Mesenteric fat pad (tissue), 1 donor: ENCODE measurements around the gene UBE2R2. TPM values are rescaled to one million over a fixed set of nuclear protein-coding genes. Genes with fewer than 3 reads are reported as not detected.
A peak's percentile ranks its signal among the peaks of the same experiment; 100 is the strongest.
"Not testable (repeated sequence)": the region's sequence is repeated elsewhere in the genome, so short reads cannot be mapped to it uniquely, and the experiment has no call there.

Source experiments
- DNase-seq: peaks from one replicate; pipeline ENCODE4 v3.0.0-alpha.2; 2020; ENCODE audit warnings: low spot score
- total RNA-seq: library from RNA; stranded (reverse); fragmentation: NEBNext Ultra II Directional; extraction: Animal tissue kit (Norgen Biotek cat#: 25700); gene quantifications from one replicate; pipeline ENCODE4 v1.2.1, GENCODE V29; 2021
- donor health status: DM: yes; HTN: yes; CAD: no.

The UBE2R2 gene
- total RNA-seq, 1 donor from 2014 or later: 43.6 TPM

- peak; percentile 26 for DNase-seq
Observed at GRCh38 chr9:33837138-33837537, 20.2 kb downstream of the UBE2R2 start.

GRCh38 chr9:33840381-33840780, 23.4 kb downstream of the UBE2R2 start:
- DNase-seq: no peak

- DNase-seq: peak; percentile 20
Observed at GRCh38 chr9:33843312-33843961, 26.5 kb downstream of the UBE2R2 start.

GRCh38 chr9:33846231-33846630, 29.3 kb downstream of the UBE2R2 start:
- no peak for DNase-seq

- DNase-seq: peak; percentile 30
Observed at GRCh38 chr9:33847894-33848205, 30.9 kb downstream of the UBE2R2 start.

GRCh38 chr9:33850267-33850629, 33.3 kb downstream of the UBE2R2 start:
- DNase-seq: no peak

- DNase-seq: no peak
Observed at GRCh38 chr9:33850677-33851076, 33.7 kb downstream of the UBE2R2 start.

- no peak for DNase-seq
Observed at GRCh38 chr9:33851301-33851700, 34.3 kb downstream of the UBE2R2 start.

GRCh38 chr9:33852216-33852826, 35.4 kb downstream of the UBE2R2 start:
- DNase-seq: peak; percentile 76

GRCh38 chr9:33856247-33856646, 39.3 kb downstream of the UBE2R2 start:
- no peak for DNase-seq

- DNase-seq: no peak
Observed at GRCh38 chr9:33858423-33858822, 41.5 kb downstream of the UBE2R2 start.

- no peak for DNase-seq
Observed at GRCh38 chr9:33860200-33860871, 43.4 kb downstream of the UBE2R2 start.

- DNase-seq: no peak
Observed at GRCh38 chr9:33861917-33862453, 45.0 kb downstream of the UBE2R2 start.

- DNase-seq: not testable (repeated sequence)
Observed at GRCh38 chr9:33863027-33863426, 46.1 kb downstream of the UBE2R2 start.

- DNase-seq: no peak
Observed at GRCh38 chr9:33867747-33868439, 50.9 kb downstream of the UBE2R2 start.

- DNase-seq: no peak
Observed at GRCh38 chr9:33868440-33868973, 51.5 kb downstream of the UBE2R2 start.

GRCh38 chr9:33869243-33869642, 52.3 kb downstream of the UBE2R2 start:
- DNase-seq: not testable (repeated sequence)

- no peak for DNase-seq
Observed at GRCh38 chr9:33877727-33878489, 60.9 kb downstream of the UBE2R2 start.

GRCh38 chr9:33878691-33879366, 61.9 kb downstream of the UBE2R2 start:
- DNase-seq: no peak
